ENCODE measurements around the gene ZNF592.

DNA sequence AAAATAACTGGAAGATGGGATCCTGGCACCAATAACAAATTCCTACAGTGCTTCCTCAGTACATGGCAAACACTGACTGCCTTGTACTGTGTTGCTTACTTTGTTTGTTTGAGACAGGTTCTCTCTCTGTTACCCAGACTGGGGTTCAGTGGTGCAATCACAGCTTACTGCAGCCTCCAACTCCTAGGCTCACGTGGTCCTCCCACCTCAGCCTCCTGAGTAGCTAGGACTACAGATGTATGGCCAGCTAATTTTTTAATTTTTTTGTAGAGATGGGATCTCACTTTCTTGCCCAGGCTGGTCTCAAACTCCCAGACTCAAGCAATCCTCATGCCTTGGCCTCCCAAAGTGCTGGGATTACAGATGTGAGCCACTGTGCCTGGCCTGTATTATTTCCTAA is 65.0 kb downstream of the ZNF592 start:
- TF ChIP-seq EZH2 (IDR thresholded peaks at IDR 0.05; ENCODE audit: low read length, missing control alignments): no peak
- TF ChIP-seq, protein P1, sequence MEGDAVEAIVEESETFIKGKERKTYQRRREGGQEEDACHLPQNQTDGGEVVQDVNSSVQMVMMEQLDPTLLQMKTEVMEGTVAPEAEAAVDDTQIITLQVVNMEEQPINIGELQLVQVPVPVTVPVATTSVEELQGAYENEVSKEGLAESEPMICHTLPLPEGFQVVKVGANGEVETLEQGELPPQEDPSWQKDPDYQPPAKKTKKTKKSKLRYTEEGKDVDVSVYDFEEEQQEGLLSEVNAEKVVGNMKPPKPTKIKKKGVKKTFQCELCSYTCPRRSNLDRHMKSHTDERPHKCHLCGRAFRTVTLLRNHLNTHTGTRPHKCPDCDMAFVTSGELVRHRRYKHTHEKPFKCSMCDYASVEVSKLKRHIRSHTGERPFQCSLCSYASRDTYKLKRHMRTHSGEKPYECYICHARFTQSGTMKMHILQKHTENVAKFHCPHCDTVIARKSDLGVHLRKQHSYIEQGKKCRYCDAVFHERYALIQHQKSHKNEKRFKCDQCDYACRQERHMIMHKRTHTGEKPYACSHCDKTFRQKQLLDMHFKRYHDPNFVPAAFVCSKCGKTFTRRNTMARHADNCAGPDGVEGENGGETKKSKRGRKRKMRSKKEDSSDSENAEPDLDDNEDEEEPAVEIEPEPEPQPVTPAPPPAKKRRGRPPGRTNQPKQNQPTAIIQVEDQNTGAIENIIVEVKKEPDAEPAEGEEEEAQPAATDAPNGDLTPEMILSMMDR (conservative IDR thresholded peaks at IDR 0.05 in 1 of 2, IDR thresholded peaks at IDR 0.05 in 1 of 2; ENCODE audit: low read depth in 1 of 2, low read length in 2 of 2): no peak

Data from fibroblast of lung (primary cell).